Neural cell (in vitro differentiated cells): ENCODE results near the gene TELO2.

Experiments
- CTCF ChIP-seq: fragments of 450-650 bp; IDR thresholded peaks from 2 replicates; pipeline ENCODE4 v1.5.1; 2014; ENCODE audit warnings: antibody characterized with exemption, mild to moderate bottlenecking, moderate library complexity; ENCODE audit not compliant: poor library complexity, severe bottlenecking
- POLR2AphosphoS5 ChIP-seq: IDR thresholded peaks from 2 replicates; pipeline ENCODE4 v1.6.1; 2012
- RAD21 ChIP-seq: fragments of 450-650 bp; conservative IDR thresholded peaks from 2 replicates; pipeline ENCODE4 v1.6.1; 2014; ENCODE audit warnings: antibody characterized with exemption, mild to moderate bottlenecking, moderate library complexity
- REST ChIP-seq: IDR thresholded peaks from 2 replicates; pipeline ENCODE4 v1.6.1; 2012; ENCODE audit warnings: borderline replicate concordance
- TAF1 ChIP-seq: IDR thresholded peaks from 2 replicates; pipeline ENCODE4 v1.6.1; 2012; ENCODE audit warnings: low read depth

- TF ChIP-seq POLR2AphosphoS5 (no peak), CTCF (no peak), TAF1 (no peak), RAD21 (no peak), REST (no peak)
These were observed 19.6 kb downstream of the TELO2 start for GRCh38 chr16:1512774-1513173.
